ENCODE results near the gene BICC1.

BICC1 gene

DNA sequence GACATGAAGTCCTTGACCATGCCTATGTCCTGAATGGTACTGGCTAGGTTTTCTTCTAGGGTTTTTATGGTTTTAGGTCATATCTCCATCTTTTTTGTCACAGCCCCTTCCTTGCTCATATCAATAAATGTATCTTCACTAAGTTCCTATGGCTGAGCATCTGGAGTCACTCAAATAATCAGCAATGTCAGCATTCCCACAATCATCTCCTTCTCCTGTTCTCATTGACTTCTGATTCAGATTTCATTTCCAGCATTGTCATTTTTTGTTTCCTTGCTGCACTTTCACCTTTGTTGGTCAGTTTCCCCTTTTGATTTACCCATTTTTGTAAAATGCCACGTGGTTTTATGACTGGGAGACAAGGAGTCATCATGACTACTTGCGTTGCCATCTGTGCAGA is 181.2 kb downstream of the BICC1 start:
- H3F3A ChIP-seq (ENCODE audit: insufficient read depth, low read length), result no peaks in the 10 kb centered on the region
- no peaks in the 10 kb centered on the region for H3K4me1 ChIP-seq (ENCODE audit: insufficient read depth, low read length, severe bottlenecking)
- no peak overlapping the region for H3K9ac ChIP-seq (ENCODE audit: low read length)
- no peaks in the 10 kb centered on the region for H3K9me3 ChIP-seq (ENCODE audit: low read length)
- no peak overlapping the region for H3K4me3 ChIP-seq (ENCODE audit: low read depth, low read length, poor library complexity, severe bottlenecking)
- TF ChIP-seq EZH2 (IDR thresholded peaks at IDR 0.05; ENCODE audit: borderline replicate concordance, low read length), result no peak
- TF ChIP-seq, protein P1, sequence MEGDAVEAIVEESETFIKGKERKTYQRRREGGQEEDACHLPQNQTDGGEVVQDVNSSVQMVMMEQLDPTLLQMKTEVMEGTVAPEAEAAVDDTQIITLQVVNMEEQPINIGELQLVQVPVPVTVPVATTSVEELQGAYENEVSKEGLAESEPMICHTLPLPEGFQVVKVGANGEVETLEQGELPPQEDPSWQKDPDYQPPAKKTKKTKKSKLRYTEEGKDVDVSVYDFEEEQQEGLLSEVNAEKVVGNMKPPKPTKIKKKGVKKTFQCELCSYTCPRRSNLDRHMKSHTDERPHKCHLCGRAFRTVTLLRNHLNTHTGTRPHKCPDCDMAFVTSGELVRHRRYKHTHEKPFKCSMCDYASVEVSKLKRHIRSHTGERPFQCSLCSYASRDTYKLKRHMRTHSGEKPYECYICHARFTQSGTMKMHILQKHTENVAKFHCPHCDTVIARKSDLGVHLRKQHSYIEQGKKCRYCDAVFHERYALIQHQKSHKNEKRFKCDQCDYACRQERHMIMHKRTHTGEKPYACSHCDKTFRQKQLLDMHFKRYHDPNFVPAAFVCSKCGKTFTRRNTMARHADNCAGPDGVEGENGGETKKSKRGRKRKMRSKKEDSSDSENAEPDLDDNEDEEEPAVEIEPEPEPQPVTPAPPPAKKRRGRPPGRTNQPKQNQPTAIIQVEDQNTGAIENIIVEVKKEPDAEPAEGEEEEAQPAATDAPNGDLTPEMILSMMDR (IDR thresholded peaks at IDR 0.05; ENCODE audit: low read length), result no peak
- H2AFZ ChIP-seq (ENCODE audit: low read length), result no peak overlapping the region
- no peaks in the 10 kb centered on the region for H3K36me3 ChIP-seq (ENCODE audit: insufficient read depth, low read length)
- H3K4me2 ChIP-seq (ENCODE audit: low read length), result no peak overlapping the region
- no peak overlapping the region for H3K27ac ChIP-seq (ENCODE audit: low read depth, low read length, poor library complexity, severe bottlenecking)
- H3K9me2 ChIP-seq (ENCODE audit: low read depth, low read length), result no peaks in the 10 kb centered on the region
- H3K27me3 ChIP-seq (ENCODE audit: insufficient read depth, low read length), result no peaks in the 10 kb centered on the region
- no peaks in the 10 kb centered on the region for H3K79me2 ChIP-seq (ENCODE audit: insufficient read depth, low read length)
- no peaks in the 10 kb centered on the region for H4K20me1 ChIP-seq (ENCODE audit: insufficient read depth, low read length)

DNA sequence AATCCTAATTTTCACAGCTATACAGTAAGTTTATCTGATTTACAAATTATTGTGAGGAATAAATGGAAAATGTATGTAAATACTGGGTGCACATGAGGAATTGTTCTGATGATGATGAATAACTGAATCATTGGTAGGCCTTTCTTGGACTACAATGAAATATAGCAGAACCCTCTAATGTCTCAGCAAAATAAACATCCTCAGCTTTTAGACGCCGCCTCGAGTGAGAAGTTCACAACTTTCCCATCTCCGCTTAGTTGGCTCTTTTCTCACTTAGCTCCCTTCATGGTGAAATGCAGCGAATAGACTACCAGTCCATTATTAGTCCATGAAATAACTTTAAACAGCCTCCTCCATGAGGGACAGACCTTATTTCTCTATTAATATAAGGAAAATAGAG is 182.3 kb downstream of the BICC1 start:
- no peak overlapping the region for H3K4me3 ChIP-seq (ENCODE audit: low read depth, low read length, poor library complexity, severe bottlenecking)
- no peaks in the 10 kb centered on the region for H3F3A ChIP-seq (ENCODE audit: insufficient read depth, low read length)
- no peaks in the 10 kb centered on the region for H3K9me2 ChIP-seq (ENCODE audit: low read depth, low read length)
- no peak overlapping the region for H2AFZ ChIP-seq (ENCODE audit: low read length)
- no peak overlapping the region for H3K27ac ChIP-seq (ENCODE audit: low read depth, low read length, poor library complexity, severe bottlenecking)
- no peaks in the 10 kb centered on the region for H3K36me3 ChIP-seq (ENCODE audit: insufficient read depth, low read length)
- no peaks in the 10 kb centered on the region for H3K79me2 ChIP-seq (ENCODE audit: insufficient read depth, low read length)
- no peaks in the 10 kb centered on the region for H3K27me3 ChIP-seq (ENCODE audit: insufficient read depth, low read length)
- no peak for TF ChIP-seq EZH2 (IDR thresholded peaks at IDR 0.05; ENCODE audit: borderline replicate concordance, low read length)
- TF ChIP-seq, protein P1 (IDR thresholded peaks at IDR 0.05; ENCODE audit: low read length), result no peak
- H3K4me2 ChIP-seq (ENCODE audit: low read length), result no peak overlapping the region
- no peaks in the 10 kb centered on the region for H3K4me1 ChIP-seq (ENCODE audit: insufficient read depth, low read length, severe bottlenecking)
- H3K9ac ChIP-seq (ENCODE audit: low read length), result no peak overlapping the region
- H3K9me3 ChIP-seq (ENCODE audit: low read length), result no peaks in the 10 kb centered on the region
- H4K20me1 ChIP-seq (ENCODE audit: insufficient read depth, low read length), result no peaks in the 10 kb centered on the region

GRCh38 chr10:58696736-58697135 is 184.1 kb downstream of the BICC1 start:
- Histone ChIP-seq H3K27me3 (ENCODE audit: insufficient read depth, low read length) (no peaks in the 10 kb centered on the region), H3K4me2 (ENCODE audit: low read length) (no peak overlapping the region), H3K4me3 (ENCODE audit: low read depth, low read length, poor library complexity, severe bottlenecking) (no peak overlapping the region), H3K9ac (ENCODE audit: low read length) (no peak overlapping the region), H3K79me2 (ENCODE audit: insufficient read depth, low read length) (no peaks in the 10 kb centered on the region), H3K9me3 (ENCODE audit: low read length) (no peaks in the 10 kb centered on the region), H3K9me2 (ENCODE audit: low read depth, low read length) (no peaks in the 10 kb centered on the region), H3K36me3 (ENCODE audit: insufficient read depth, low read length) (no peaks in the 10 kb centered on the region), H3F3A (ENCODE audit: insufficient read depth, low read length) (no peaks in the 10 kb centered on the region), H3K27ac (ENCODE audit: low read depth, low read length, poor library complexity, severe bottlenecking) (no peak overlapping the region), H4K20me1 (ENCODE audit: insufficient read depth, low read length) (no peaks in the 10 kb centered on the region), H3K4me1 (ENCODE audit: insufficient read depth, low read length, severe bottlenecking) (no peaks in the 10 kb centered on the region), H2AFZ (ENCODE audit: low read length) (no peak overlapping the region)
- TF ChIP-seq EZH2 (IDR thresholded peaks at IDR 0.05; ENCODE audit: borderline replicate concordance, low read length), result no peak
- TF ChIP-seq, protein P1 (IDR thresholded peaks at IDR 0.05; ENCODE audit: low read length), result no peak

All from OCI-LY1 (cell line).